HUDEP-2 (cell line): ENCODE data around the gene PDE6B.
"Not testable (repeated sequence)": the region's sequence is repeated elsewhere in the genome, so short reads cannot be mapped to it uniquely, and the experiment has no call there.

ENCODE experiments used
- DNase-seq, 76 experiments: peaks; one replicate each; lab custom pipeline; 2025; ENCODE audit not compliant: unreplicated experiment in 76 of 76; lab: John Stamatoyannopoulos, UW

Gene PDE6B

GRCh38 chr4:634599-634985 is 9.2 kb downstream of the PDE6B start:
- no peak for DNase-seq

DNA sequence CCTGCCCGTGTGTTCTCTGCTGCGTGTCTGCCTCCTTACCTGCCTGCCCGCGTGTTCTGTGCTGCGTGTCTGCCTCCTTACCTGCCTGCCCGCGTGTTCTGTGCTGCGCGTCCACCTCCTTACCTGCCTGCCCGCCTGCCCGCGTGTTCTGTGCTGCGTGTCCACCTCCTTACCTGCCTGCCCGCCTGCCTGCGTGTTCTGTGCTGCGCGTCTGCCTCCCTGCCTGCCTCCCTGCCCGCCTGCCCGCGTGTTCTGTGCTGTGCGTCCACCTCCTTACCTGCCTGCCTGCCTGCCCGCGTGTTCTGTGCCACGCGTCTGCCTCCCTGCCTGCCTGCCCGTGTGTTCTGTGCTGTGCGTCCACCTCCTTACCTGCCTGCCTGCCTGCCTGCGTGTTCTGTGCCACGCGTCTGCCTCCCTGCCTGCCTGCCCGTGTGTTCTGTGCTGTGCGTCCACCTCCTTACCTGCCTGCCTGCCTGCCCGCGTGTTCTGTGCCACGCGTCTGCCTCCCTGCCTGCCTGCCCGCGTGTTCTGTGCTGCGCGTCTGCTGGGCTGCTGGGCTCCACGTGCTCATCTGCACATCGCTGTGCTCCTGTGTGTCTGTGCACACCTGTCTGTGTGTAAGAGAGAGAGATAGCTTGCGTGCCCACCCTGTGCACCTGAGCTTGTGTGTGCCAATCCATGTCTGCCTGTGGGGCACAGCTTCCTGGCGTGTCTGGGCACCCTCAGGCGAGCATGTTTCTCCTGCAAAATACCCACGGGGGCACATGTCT is 9.9 kb downstream of the PDE6B start:
- DNase-seq, result not testable (repeated sequence)

GRCh38 chr4:635851-636627 is 10.7 kb downstream of the PDE6B start:
- no peak for DNase-seq

GRCh38 chr4:636628-637159 is 11.3 kb downstream of the PDE6B start:
- DNase-seq, result no peak

DNA sequence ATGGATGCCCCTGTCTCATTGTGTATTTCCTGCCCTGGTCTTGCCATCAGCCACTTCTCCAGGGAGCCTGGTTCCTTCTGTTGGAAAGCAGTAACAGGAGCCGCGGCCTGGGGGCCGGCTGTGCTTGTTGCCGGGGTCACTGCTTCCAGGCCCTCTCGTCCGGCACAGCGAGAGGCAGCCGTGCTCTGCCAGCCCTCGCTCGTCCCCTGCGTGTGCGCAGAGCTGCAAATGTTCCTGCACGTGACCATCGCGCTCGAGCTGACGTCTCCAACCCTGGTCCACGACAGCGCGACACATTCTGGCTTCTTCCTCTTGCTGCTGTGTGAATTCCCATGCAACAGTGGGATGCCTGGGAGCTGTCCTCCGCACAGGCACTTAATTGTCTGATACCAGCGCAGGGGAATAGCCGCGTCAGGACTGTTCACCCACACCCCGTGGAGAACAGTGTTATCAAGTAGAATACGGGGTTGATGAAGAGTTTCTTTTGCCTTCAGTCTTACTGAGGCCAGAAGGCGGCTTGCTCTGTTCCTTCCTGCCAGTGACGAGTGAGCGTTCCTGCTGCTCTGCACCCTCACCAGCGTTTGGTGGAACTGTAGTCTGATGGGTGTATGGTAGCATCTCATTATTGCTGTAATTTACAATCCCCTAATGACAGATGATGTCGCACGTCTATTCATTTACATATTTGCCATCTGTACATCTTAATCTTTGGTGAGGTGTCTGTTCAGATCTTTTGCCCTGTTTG is 12.3 kb downstream of the PDE6B start:
- DNase-seq, result no peak

GRCh38 chr4:642366-642765 is 17.0 kb downstream of the PDE6B start:
- not testable (repeated sequence) for DNase-seq

DNA sequence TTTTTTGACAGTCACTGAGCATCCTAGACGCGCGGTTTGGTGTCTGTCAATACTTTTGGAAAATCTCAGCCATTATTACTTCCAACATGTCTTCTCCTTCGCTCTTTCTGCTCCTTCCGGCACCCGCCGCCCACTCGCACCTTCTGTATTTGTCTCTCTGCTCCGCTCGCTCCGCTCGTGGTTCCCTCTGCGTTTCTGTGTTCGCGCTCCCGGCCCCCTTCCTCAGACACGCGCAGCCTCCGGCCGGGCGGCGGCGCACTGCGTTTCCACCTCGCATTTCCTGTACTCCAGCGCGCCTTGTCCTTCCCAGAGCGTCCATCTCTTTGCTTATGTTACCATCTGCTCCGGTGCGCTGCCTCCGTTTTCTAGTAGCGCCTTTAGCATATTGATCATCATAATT is 21.1 kb downstream of the PDE6B start:
- no peak for DNase-seq

DNA sequence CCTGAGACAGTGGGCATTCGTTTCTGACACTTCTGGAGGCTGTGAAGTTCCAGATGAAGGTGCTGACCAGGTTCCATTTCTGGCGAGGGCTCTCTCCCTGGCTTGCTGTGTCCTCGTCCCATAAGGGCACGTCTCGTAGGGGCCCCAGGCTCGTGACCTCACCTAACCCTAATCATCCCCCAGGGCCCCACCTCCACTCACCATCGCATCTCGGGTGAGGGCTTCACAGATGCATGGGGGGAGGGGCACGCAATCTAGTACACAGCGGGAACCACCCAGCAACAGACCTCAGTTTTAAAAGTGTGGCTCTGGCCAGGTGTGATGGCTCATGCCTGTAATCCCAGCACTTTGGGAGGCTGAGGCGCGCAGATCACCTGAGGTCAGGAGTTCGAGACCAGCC is 22.1 kb downstream of the PDE6B start:
- no peak for DNase-seq

- DNase-seq, result no peak
These were observed 23.4 kb downstream of the PDE6B start for GRCh38 chr4:648579-649292.

- no peak for DNase-seq
These were observed 23.9 kb downstream of the PDE6B start for GRCh38 chr4:649293-649625.

- no peak for DNase-seq
These were observed 24.5 kb downstream of the PDE6B start for GRCh38 chr4:649751-650310.

DNA sequence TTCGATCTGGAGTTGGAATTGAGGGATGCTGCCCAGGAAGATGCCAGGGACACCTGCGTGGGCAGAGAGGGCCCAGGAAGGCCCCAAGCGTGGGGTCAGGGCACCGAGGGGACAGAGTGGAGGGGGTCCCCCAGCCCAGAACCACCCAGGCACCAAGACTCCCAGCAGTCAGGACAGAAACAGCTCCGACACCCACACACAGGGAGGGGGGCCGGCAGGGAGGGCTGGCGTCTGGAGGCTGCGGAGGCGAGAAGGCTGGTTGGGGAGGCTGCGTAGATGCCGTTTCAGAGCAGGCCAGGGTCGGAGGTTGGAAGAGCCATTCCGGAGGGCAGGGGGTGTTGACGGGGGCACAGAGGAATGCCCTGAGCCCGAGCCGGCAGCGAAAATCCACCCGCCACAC is 25.1 kb downstream of the PDE6B start:
- DNase-seq, result no peak

DNA sequence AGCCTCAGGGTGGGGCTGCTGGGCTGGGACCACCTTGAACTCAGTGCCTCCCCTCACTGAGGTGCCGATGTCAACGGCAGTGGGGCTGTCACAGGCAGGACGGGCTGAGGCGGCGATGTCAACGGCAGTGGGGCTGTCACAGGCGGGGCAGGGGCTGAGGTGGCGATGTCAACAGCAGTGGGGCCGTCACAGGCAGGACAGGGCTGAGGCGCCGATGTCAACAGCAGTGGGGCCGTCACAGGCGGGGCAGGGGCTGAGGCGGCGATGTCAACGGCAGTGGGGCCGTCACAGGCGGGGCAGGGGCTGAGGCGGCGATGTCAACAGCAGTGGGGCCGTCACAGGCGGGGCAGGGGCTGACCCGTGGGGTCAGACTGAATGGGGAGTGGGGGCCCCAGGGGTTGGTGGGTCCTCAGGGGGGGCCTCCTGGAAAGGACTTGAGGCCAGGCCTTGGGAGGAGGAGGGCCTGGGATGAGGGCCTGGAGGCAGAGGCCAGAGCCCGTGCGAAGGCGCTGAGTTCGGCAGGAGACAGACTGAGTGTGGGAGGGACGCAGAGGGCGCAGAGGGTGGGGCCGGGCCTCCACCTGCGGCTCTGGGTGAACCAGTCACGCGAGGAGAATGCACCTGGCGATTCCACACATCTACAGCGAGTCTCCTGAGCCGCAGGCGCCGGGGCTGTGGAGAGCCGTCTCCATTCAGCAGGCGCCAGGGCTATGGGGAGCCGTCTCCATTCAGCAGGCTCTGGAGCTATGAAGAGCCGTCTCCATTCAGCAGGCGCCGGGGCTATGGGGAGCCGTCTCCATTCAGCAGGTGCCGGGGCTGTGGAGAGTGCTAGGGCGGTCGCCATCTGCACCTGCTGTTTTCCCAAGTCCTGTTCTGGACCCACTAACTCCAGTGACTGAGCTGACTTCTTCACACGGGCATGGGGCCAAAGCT is 25.8 kb downstream of the PDE6B start:
- no peak for DNase-seq

DNA sequence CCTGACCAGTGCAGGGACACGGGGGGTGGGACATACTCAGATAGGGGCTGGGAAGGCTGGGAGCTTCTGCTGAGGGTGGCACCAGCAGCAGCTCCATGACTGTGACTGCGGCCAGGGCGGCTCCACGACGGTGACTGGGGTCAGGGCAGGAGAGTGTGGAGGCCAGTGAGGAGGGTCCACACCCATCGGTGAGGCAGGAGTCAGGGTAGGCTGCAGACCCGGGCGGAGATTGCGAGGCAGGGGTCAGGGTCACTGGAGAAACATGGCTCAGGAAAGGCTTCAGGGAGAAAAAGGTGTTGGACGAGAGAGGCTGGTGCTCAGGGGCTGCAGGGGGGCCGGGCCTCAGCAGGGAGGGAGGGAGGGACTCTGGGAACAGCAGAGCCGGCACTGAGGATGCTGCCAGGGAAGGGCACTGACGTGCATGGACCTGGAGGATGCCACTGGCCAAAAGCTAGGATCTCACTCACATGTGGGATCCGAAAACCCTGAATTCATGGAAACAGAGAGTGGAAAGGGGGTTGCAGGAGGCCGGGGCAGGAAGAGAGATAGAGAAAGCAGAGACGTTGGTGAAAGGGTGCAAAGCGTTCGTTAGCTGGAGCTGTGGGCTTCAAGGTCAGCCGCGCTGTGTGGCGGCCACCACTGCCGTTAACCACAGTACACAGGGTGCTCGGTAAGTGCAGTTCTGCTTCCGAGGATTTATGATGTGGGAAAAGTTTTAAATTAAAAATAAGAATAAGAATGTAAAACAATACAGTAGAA is 26.7 kb downstream of the PDE6B start:
- DNase-seq, result no peak

DNA sequence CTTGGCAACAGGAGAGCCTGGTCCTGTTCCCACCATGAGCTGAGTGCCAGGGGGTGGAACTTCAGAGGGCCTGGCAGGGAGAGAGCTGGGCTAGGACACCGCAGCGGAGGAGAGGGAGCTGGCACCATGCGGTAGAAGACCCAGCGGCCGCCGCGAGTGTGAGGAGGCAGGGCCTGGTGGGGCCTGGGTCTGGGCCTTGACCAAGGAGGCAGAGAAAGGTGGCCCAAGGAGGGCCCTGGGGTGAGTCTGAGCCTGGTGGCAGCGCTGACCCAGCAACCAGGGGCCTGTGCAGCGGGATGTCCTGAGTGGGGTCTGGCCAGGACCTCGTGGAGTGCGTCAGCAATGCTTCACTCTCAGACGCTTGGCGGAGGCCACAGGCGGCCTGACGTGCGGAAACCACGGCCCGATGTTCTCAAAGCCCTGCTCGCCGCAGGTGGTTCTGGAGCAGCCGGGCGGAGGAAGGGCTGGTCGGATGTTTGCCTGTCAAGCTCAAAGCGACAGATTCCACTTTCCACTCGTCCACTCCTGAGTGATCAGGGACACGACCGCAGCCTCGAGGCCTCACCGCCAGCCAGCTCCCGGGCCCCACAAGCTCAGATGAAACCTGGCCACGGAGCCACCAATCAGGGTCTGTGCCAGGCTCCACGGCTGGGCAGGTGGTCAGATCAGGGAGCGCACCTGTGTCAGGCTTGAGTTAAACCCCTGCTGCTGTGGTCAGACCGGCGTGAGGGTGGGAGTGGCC is 27.9 kb downstream of the PDE6B start:
- no peak for DNase-seq

- no peak for DNase-seq
These were observed 28.6 kb downstream of the PDE6B start for GRCh38 chr4:653831-654502.

- no peak for DNase-seq
These were observed 29.1 kb downstream of the PDE6B start for GRCh38 chr4:654503-654845.
